GM12874 (cell line): ENCODE measurements around the gene IL32.

Source experiments
- CTCF ChIP-seq: IDR thresholded peaks from 2 replicates; pipeline ENCODE4 v1.5.1; 2011; ENCODE audit warnings: low read depth, mild to moderate bottlenecking, control low read depth, low read length, moderate library complexity; ENCODE audit not compliant: insufficient read depth

Gene IL32

GRCh38 chr16:3092501-3092941 is 27.1 kb downstream of the IL32 start:
- TF ChIP-seq CTCF: no peak

- peak; percentile 76 for TF ChIP-seq CTCF
Measured at GRCh38 chr16:3094289-3095027, 29.0 kb downstream of the IL32 start.

GRCh38 chr16:3095869-3096268 is 30.4 kb downstream of the IL32 start:
- TF ChIP-seq CTCF: peak; percentile 50

- TF ChIP-seq CTCF: no peak
Measured at GRCh38 chr16:3096362-3096761, 30.9 kb downstream of the IL32 start.

- TF ChIP-seq CTCF: no peak
Measured at GRCh38 chr16:3097266-3097665, 31.8 kb downstream of the IL32 start.

GRCh38 chr16:3098459-3099394 is 33.3 kb downstream of the IL32 start, which contains the start of gene ZSCAN10:
Gene ZSCAN10 (minus strand): TSS chr16:3099294. CDS start chr16:3092937, 6,357 bp downstream.
- TF ChIP-seq CTCF: no peak

- TF ChIP-seq CTCF: no peak
Measured at GRCh38 chr16:3099395-3099731, 33.9 kb downstream of the IL32 start.
